ENCODE measurements around the gene PGM5. TPM values are rescaled to one million over a fixed set of nuclear protein-coding genes. Genes with fewer than 3 reads are reported as not detected.

PGM5 gene
- total RNA-seq, 1 experiment from 2014 or later, result 0.15 TPM

DNA sequence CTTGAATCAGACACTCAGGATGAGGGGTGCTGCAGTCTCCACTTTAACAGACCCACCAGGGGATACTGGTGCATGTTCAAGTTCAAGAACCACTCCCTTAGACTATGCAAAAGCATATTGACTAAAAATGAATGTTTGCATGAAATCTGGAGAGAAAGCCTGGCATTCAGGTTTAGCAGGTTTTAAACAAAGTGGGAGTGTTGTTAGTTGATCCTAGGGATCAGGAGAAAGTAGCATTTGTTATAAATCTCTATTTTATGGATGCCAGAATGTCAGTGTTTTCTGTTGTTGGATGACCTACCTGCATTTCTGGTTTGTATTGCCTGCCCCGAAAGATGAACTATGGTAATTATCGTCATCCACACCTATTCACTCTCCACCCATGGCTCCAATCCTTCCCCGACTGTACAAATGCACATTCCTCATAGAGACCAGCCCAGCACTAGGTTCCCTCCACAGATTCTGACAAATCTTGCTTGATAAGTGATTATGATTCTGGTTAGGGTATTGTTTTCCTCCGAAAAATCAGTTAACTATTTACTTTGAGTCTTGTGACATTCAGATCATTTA, 167.0 kb downstream of the PGM5 start:
- H3K9me2 ChIP-seq (ENCODE audit: insufficient read depth), result no peaks in the 10 kb centered on the region
- no peak overlapping the region for H2AFZ ChIP-seq (ENCODE audit: low read depth, low read length, poor library complexity, severe bottlenecking)
- no peak overlapping the region for H3K9ac ChIP-seq (ENCODE audit: low read length)
- ChIA-PET RAD21 (ENCODE audit: low non-redundant PET in 1 of 2, low total read pairs in 2 of 2, uncharacterized antibody in 2 of 2, unreplicated experiment in 2 of 2) (no interaction called here), POLR2A (no interaction called here), CTCF (no interaction called here)
- H3K27ac ChIP-seq (ENCODE audit: low read depth, low read length), result no peak overlapping the region
- H3K4me1 ChIP-seq (ENCODE audit: control insufficient read depth in 1 of 2, insufficient read depth in 2 of 2, low read length in 2 of 2), result no peaks in the 10 kb centered on the region
- H3K79me2 ChIP-seq (ENCODE audit: insufficient read depth, low read length), result no peaks in the 10 kb centered on the region
- H3K27me3 ChIP-seq (ENCODE audit: insufficient read depth, low read length), result peaks cover 11% of the 10 kb centered on the region
- H3K4me3 ChIP-seq (replicated peaks in 1 of 2; ENCODE audit: low read depth in 1 of 2, low read length in 2 of 2), result no peak overlapping the region
- ATAC-seq (no peak), DNase-seq (ENCODE audit: low read depth, low spot score) (no peak)
- no TSS peak for BruUV-seq (replicated peaks)
- intact Hi-C loops (cut with micrococcal nuclease), result no loop called here
- H3K36me3 ChIP-seq (ENCODE audit: control insufficient read depth in 1 of 2, insufficient read depth in 2 of 2, low read length in 2 of 2), result no peaks in the 10 kb centered on the region
- no peaks in the 10 kb centered on the region for H4K20me1 ChIP-seq (ENCODE audit: insufficient read depth)
- no peaks in the 10 kb centered on the region for H3K9me3 ChIP-seq (ENCODE audit: control insufficient read depth in 1 of 2, insufficient read depth in 1 of 2, low read depth in 1 of 2, low read length in 2 of 2)
- TF ChIP-seq RAD21 (IDR thresholded peaks at IDR 0.05; ENCODE audit: low read depth) (no peak), YY1 (IDR thresholded peaks at IDR 0.05; ENCODE audit: extremely low read depth, insufficient replicate concordance, low read depth, low read length) (no peak), SIN3A (IDR thresholded peaks at IDR 0.05; ENCODE audit: low read depth) (no peak), SP1 (IDR thresholded peaks at IDR 0.05; ENCODE audit: low read depth) (no peak), EGR1 (IDR thresholded peaks at IDR 0.05; ENCODE audit: low read depth) (no peak), SRF (IDR thresholded peaks at IDR 0.05; ENCODE audit: low read depth) (no peak)
- TF ChIP-seq, protein P1, sequence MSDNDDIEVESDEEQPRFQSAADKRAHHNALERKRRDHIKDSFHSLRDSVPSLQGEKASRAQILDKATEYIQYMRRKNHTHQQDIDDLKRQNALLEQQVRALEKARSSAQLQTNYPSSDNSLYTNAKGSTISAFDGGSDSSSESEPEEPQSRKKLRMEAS (IDR thresholded peaks at IDR 0.05), result no peak
- TF ChIP-seq, protein P2, sequence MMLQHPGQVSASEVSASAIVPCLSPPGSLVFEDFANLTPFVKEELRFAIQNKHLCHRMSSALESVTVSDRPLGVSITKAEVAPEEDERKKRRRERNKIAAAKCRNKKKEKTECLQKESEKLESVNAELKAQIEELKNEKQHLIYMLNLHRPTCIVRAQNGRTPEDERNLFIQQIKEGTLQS (IDR thresholded peaks at IDR 0.05), result no peak
- H3K4me2 ChIP-seq (ENCODE audit: low read length), result no peak overlapping the region

DNA sequence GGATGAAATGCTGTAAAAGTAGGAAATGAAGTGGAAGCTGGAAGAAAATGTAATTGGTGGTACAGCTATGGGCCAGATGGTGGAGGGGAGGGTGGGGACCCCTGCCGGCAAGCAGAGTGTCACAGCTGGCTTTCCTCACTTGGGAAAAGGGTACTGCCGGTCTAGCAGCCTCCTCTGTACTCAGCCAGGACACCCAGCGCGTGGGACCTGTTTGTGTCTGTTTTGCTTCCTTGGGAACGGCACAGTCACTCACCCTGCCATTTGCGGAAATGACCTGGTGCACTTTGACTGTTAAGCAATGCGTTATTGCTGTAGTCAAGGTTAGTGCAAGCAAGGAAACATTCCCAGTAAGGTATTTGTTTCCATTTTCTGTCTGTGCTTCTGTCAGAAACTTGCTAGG, 174.2 kb downstream of the PGM5 start:
- H3K27ac ChIP-seq (ENCODE audit: low read depth, low read length), result no peak overlapping the region
- H2AFZ ChIP-seq (ENCODE audit: low read depth, low read length, poor library complexity, severe bottlenecking), result no peak overlapping the region
- no peak overlapping the region for H3K4me2 ChIP-seq (ENCODE audit: low read length)
- ChIA-PET POLR2A (no interaction called here), CTCF (no interaction called here), RAD21 (ENCODE audit: low non-redundant PET in 1 of 2, low total read pairs in 2 of 2, uncharacterized antibody in 2 of 2, unreplicated experiment in 2 of 2) (no interaction called here)
- no peaks in the 10 kb centered on the region for H3K36me3 ChIP-seq (ENCODE audit: control insufficient read depth in 1 of 2, insufficient read depth in 2 of 2, low read length in 2 of 2)
- H3K79me2 ChIP-seq (ENCODE audit: insufficient read depth, low read length), result no peaks in the 10 kb centered on the region
- 0 out of 2 replicates have a peak, but pooled peaks cover 20% of the 10 kb centered on the region for H3K27me3 ChIP-seq (ENCODE audit: insufficient read depth, low read length)
- H4K20me1 ChIP-seq (ENCODE audit: insufficient read depth), result no peaks in the 10 kb centered on the region
- intact Hi-C loops (cut with micrococcal nuclease), result no loop called here
- no peak overlapping the region for H3K9ac ChIP-seq (ENCODE audit: low read length)
- ATAC-seq (no peak; the same call in 1 of the 2 replicates), DNase-seq (ENCODE audit: low read depth, low spot score) (no peak)
- no TSS peak for BruUV-seq (replicated peaks)
- H3K4me1 ChIP-seq (ENCODE audit: control insufficient read depth in 1 of 2, insufficient read depth in 2 of 2, low read length in 2 of 2), result no peaks in the 10 kb centered on the region
- H3K9me3 ChIP-seq (ENCODE audit: control insufficient read depth in 1 of 2, insufficient read depth in 1 of 2, low read depth in 1 of 2, low read length in 2 of 2), result no peaks in the 10 kb centered on the region
- H3K9me2 ChIP-seq (ENCODE audit: insufficient read depth), result no peaks in the 10 kb centered on the region
- no peak overlapping the region for H3K4me3 ChIP-seq (replicated peaks in 1 of 2; ENCODE audit: low read depth in 1 of 2, low read length in 2 of 2)
- TF ChIP-seq SRF (IDR thresholded peaks at IDR 0.05; ENCODE audit: low read depth) (no peak), ZFX (IDR thresholded peaks at IDR 0.05) (no peak), SIN3A (IDR thresholded peaks at IDR 0.05; ENCODE audit: low read depth) (no peak), EGR1 (IDR thresholded peaks at IDR 0.05; ENCODE audit: low read depth) (no peak), SP1 (IDR thresholded peaks at IDR 0.05; ENCODE audit: low read depth) (no peak), TCF7L2 (IDR thresholded peaks at IDR 0.05; ENCODE audit: borderline replicate concordance, extremely low read depth, insufficient read depth, insufficient read length) (no peak), ZNF274 (IDR thresholded peaks at IDR 0.05; ENCODE audit: low read depth, low read length) (no peak), CBX3 (IDR thresholded peaks at IDR 0.05; ENCODE audit: low read depth) (no peak), EZH2phosphoT487 (IDR thresholded peaks at IDR 0.05; ENCODE audit: borderline replicate concordance) (no peak), FOSL1 (IDR thresholded peaks at IDR 0.05; ENCODE audit: low read depth) (no peak)
- TF ChIP-seq, protein P3, sequence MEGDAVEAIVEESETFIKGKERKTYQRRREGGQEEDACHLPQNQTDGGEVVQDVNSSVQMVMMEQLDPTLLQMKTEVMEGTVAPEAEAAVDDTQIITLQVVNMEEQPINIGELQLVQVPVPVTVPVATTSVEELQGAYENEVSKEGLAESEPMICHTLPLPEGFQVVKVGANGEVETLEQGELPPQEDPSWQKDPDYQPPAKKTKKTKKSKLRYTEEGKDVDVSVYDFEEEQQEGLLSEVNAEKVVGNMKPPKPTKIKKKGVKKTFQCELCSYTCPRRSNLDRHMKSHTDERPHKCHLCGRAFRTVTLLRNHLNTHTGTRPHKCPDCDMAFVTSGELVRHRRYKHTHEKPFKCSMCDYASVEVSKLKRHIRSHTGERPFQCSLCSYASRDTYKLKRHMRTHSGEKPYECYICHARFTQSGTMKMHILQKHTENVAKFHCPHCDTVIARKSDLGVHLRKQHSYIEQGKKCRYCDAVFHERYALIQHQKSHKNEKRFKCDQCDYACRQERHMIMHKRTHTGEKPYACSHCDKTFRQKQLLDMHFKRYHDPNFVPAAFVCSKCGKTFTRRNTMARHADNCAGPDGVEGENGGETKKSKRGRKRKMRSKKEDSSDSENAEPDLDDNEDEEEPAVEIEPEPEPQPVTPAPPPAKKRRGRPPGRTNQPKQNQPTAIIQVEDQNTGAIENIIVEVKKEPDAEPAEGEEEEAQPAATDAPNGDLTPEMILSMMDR (IDR thresholded peaks at IDR 0.05 in 2 of 3, conservative IDR thresholded peaks at IDR 0.05 in 1 of 3; ENCODE audit: borderline replicate concordance in 1 of 3, insufficient read depth in 1 of 3, low read depth in 2 of 3, low read length in 2 of 3), result no peak
- TF ChIP-seq, protein P1 (IDR thresholded peaks at IDR 0.05), result no peak
